Trophoblast cell (in vitro differentiated cells and primary cell): ENCODE data around the gene CHST2.

ENCODE experiments used
- DNase-seq, 2 donors: peaks; one replicate each; pipeline ENCODE4 v3.0.0-alpha.2; 2016
- H2AFZ ChIP-seq: 2 replicates; pipeline ENCODE4 v1.6.1; 2013; ENCODE audit warnings: low read length, moderate library complexity, mild to moderate bottlenecking; ENCODE audit not compliant: insufficient read depth, poor library complexity
- H2AK5ac ChIP-seq: 2 replicates; pipeline ENCODE4 v1.6.1; 2013; ENCODE audit warnings: mild to moderate bottlenecking, low read length
- H2BK120ac ChIP-seq: 2 replicates; pipeline ENCODE4 v1.6.1; 2013; ENCODE audit warnings: low read length, mild to moderate bottlenecking, moderate library complexity; ENCODE audit not compliant: insufficient read depth, poor library complexity
- H2BK12ac ChIP-seq: 2 replicates; pipeline ENCODE4 v1.6.1; 2013; ENCODE audit warnings: mild to moderate bottlenecking, low read length, moderate library complexity
- H2BK5ac ChIP-seq: 2 replicates; pipeline ENCODE4 v1.6.1; 2013; ENCODE audit warnings: low read length, low read depth, moderate library complexity, mild to moderate bottlenecking; ENCODE audit not compliant: poor library complexity
- H3K14ac ChIP-seq: 2 replicates; pipeline ENCODE4 v1.6.1; 2013; ENCODE audit warnings: mild to moderate bottlenecking, low read length
- H3K18ac ChIP-seq: 2 replicates; pipeline ENCODE4 v1.6.1; 2013; ENCODE audit warnings: mild to moderate bottlenecking, low read length
- H3K23ac ChIP-seq: 2 replicates; pipeline ENCODE4 v1.6.1; 2013; ENCODE audit warnings: low read length
- H3K27ac ChIP-seq: 2 replicates; pipeline ENCODE4 v1.5.1; 2013; ENCODE audit warnings: low read depth, mild to moderate bottlenecking, inconsistent platforms, low read length, moderate library complexity
- H3K27me3 ChIP-seq: 2 replicates; pipeline ENCODE4 v1.6.1; 2013; ENCODE audit warnings: inconsistent platforms, mild to moderate bottlenecking, low read length, moderate library complexity; ENCODE audit not compliant: insufficient read depth
- H3K36me3 ChIP-seq, 2 experiments: 1 replicate in 1 of 2; 2 replicates in 1 of 2; pipeline ENCODE4 v1.6.1; 2013; ENCODE audit warnings: low read length in 2 of 2, mild to moderate bottlenecking in 2 of 2, moderate library complexity in 1 of 2; ENCODE audit not compliant: insufficient read depth in 2 of 2, control insufficient read depth in 1 of 2
- H3K4ac ChIP-seq: 2 replicates; pipeline ENCODE4 v1.6.1; 2013; ENCODE audit warnings: low read depth, mild to moderate bottlenecking, low read length, moderate library complexity
- H3K4me1 ChIP-seq, 2 experiments: 1 replicate in 1 of 2; 2 replicates in 1 of 2; pipeline ENCODE4 v1.6.1; 2013; ENCODE audit warnings: low read length in 2 of 2, mild to moderate bottlenecking in 2 of 2, moderate library complexity in 1 of 2; ENCODE audit not compliant: insufficient read depth in 2 of 2, control insufficient read depth in 1 of 2
- H3K4me2 ChIP-seq: 2 replicates; pipeline ENCODE4 v1.6.1; 2013; ENCODE audit warnings: inconsistent platforms, mild to moderate bottlenecking, low read length, moderate library complexity
- H3K4me3 ChIP-seq: 2 replicates; pipeline ENCODE4 v1.5.1; 2013; ENCODE audit warnings: mild to moderate bottlenecking, low read depth, low read length, inconsistent platforms
- H3K79me1 ChIP-seq: one replicate; pipeline ENCODE4 v1.6.1; 2013; ENCODE audit warnings: low read length
- H3K79me2 ChIP-seq: 2 replicates; pipeline ENCODE4 v1.6.1; 2013; ENCODE audit warnings: low read length, mild to moderate bottlenecking; ENCODE audit not compliant: control insufficient read depth, insufficient read depth, poor library complexity
- H3K9ac ChIP-seq: 2 replicates; pipeline ENCODE4 v1.6.1; 2013; ENCODE audit warnings: mild to moderate bottlenecking, low read length
- H3K9me3 ChIP-seq: 2 replicates; pipeline ENCODE4 v1.6.1; 2013; ENCODE audit warnings: low read depth, mild to moderate bottlenecking, control low read depth, inconsistent platforms, low read length; ENCODE audit not compliant: insufficient read depth
- H4K12ac ChIP-seq: 2 replicates; pipeline ENCODE4 v1.6.1; 2013; ENCODE audit warnings: low read depth, mild to moderate bottlenecking, low read length, moderate library complexity
- H4K8ac ChIP-seq: 2 replicates; pipeline ENCODE4 v1.6.1; 2013; ENCODE audit warnings: low read depth, mild to moderate bottlenecking, low read length, moderate library complexity
- H4K91ac ChIP-seq: one replicate; pipeline ENCODE4 v1.6.1; 2013; ENCODE audit warnings: low read depth, mild to moderate bottlenecking, low read length, moderate library complexity
- WGBS: extraction: QIAGEN DNeasy Blood & Tissue Kit; methylation state at CpG from one replicate; pipeline ENCODE4 v1.1.7; 2013; ENCODE audit warnings: missing lambda C conversion rate; ENCODE audit not compliant: insufficient read length, insufficient coverage; ENCODE audit errors: extremely low coverage; 5-methylcytosine and 5-hydroxymethylcytosine counted together

The CHST2 gene

GRCh38 chr3:143088835-143089234, 30.7 kb upstream of the CHST2 start:
- Histone ChIP-seq H4K91ac (no peak overlapping the region), H3K9ac (no peak overlapping the region)

GRCh38 chr3:143089965-143090364, 29.6 kb upstream of the CHST2 start:
- Histone ChIP-seq H3K4me3 (no peak overlapping the region), H2AK5ac (no peak overlapping the region)

More at GRCh38 chr3:143088835-143089234, 30.7 kb upstream of the CHST2 start:
- peaks cover 7% of the 10 kb centered on the region for H3K9me3 ChIP-seq
- peaks cover 0 to 2% of the 10 kb centered on the region in 2 experiments for H3K4me1 ChIP-seq
- H3K18ac ChIP-seq = no peak overlapping the region
- no peak overlapping the region for H2AK5ac ChIP-seq
- H2BK12ac ChIP-seq = no peak overlapping the region
- H3K23ac ChIP-seq = no peak overlapping the region
- no peaks in the 10 kb centered on the region for H3K79me1 ChIP-seq
- no peak overlapping the region for H3K14ac ChIP-seq
- no peaks in the 10 kb centered on the region for H3K36me3 ChIP-seq
- no peak overlapping the region for H3K4ac ChIP-seq
- H3K79me2 ChIP-seq = no peaks in the 10 kb centered on the region
- H3K27me3 ChIP-seq = no peaks in the 10 kb centered on the region
- no peak overlapping the region for H2BK5ac ChIP-seq
- H4K8ac ChIP-seq = no peak overlapping the region
- no peak overlapping the region for H3K4me2 ChIP-seq
- no peak overlapping the region for H3K27ac ChIP-seq
- H3K4me3 ChIP-seq = no peak overlapping the region
- no peak overlapping the region for H2BK120ac ChIP-seq
- H4K12ac ChIP-seq = no peak overlapping the region
- no peak overlapping the region for H2AFZ ChIP-seq
- DNase-seq = no peak
- WGBS = no CpG with 5 or more reads among the region's 1 CpG

GRCh38 chr3:143090486-143090885, 29.1 kb upstream of the CHST2 start:
- no peak overlapping the region for H3K9ac ChIP-seq
- peaks cover 7% of the 10 kb centered on the region for H3K9me3 ChIP-seq
- no peak overlapping the region for H3K4me2 ChIP-seq
- no peak overlapping the region for H4K12ac ChIP-seq
- no peak overlapping the region for H3K4ac ChIP-seq
- no peak for DNase-seq
- no peak overlapping the region for H2AFZ ChIP-seq
- no peaks in the 10 kb centered on the region for H3K79me1 ChIP-seq
- H4K8ac ChIP-seq = no peak overlapping the region
- no peak overlapping the region for H3K23ac ChIP-seq
- H3K18ac ChIP-seq = no peak overlapping the region
- no peaks in the 10 kb centered on the region for H3K79me2 ChIP-seq
- H3K14ac ChIP-seq = no peak overlapping the region
- no peak overlapping the region for H3K4me3 ChIP-seq
- no peak overlapping the region for H2BK5ac ChIP-seq
- H2AK5ac ChIP-seq = no peak overlapping the region
- no peak overlapping the region for H3K27ac ChIP-seq
- H3K4me1 ChIP-seq = no peaks in the 10 kb centered on the region
- H2BK12ac ChIP-seq = no peak overlapping the region
- no peaks in the 10 kb centered on the region for H3K36me3 ChIP-seq
- H2BK120ac ChIP-seq = no peak overlapping the region
- H4K91ac ChIP-seq = no peak overlapping the region
- no peaks in the 10 kb centered on the region for H3K27me3 ChIP-seq
- no CpG with 5 or more reads among the region's 5 CpGs for WGBS

More at GRCh38 chr3:143089965-143090364, 29.6 kb upstream of the CHST2 start:
- no peak overlapping the region for H3K18ac ChIP-seq
- no peak overlapping the region for H4K12ac ChIP-seq
- H3K4me2 ChIP-seq = no peak overlapping the region
- no peaks in the 10 kb centered on the region for H3K27me3 ChIP-seq
- H3K79me2 ChIP-seq = no peaks in the 10 kb centered on the region
- H3K27ac ChIP-seq = no peak overlapping the region
- H3K9ac ChIP-seq = no peak overlapping the region
- no peak overlapping the region for H4K91ac ChIP-seq
- no peak overlapping the region for H2AFZ ChIP-seq
- H2BK5ac ChIP-seq = no peak overlapping the region
- WGBS = no CpG with 5 or more reads among the region's 4 CpGs
- no peaks in the 10 kb centered on the region for H3K36me3 ChIP-seq
- no peak overlapping the region for H4K8ac ChIP-seq
- no peak overlapping the region for H3K23ac ChIP-seq
- no peak overlapping the region for H2BK120ac ChIP-seq
- H3K14ac ChIP-seq = no peak overlapping the region
- no peak for DNase-seq
- H3K9me3 ChIP-seq = peaks cover 3% of the 10 kb centered on the region
- no peaks in the 10 kb centered on the region for H3K79me1 ChIP-seq
- H2BK12ac ChIP-seq = no peak overlapping the region
- no peak overlapping the region for H3K4ac ChIP-seq
- H3K4me1 ChIP-seq = peaks cover 0 to 1% of the 10 kb centered on the region in 2 experiments

GRCh38 chr3:143090976-143091837, 28.4 kb upstream of the CHST2 start:
- Histone ChIP-seq H3K23ac (no peak overlapping the region), H3K18ac (no peak overlapping the region), H3K79me2 (no peaks in the 10 kb centered on the region), H3K79me1 (no peaks in the 10 kb centered on the region), H4K91ac (no peak overlapping the region), H2AFZ (no peak overlapping the region), H3K36me3 (no peaks in the 10 kb centered on the region), H2BK5ac (no peak overlapping the region), H3K9ac (no peak overlapping the region), H3K27me3 (no peaks in the 10 kb centered on the region), H3K4ac (no peak overlapping the region), H2AK5ac (no peak overlapping the region), H3K9me3 (peaks cover 13% of the 10 kb centered on the region), H2BK120ac (no peak overlapping the region), H4K12ac (no peak overlapping the region), H3K4me1 (no peaks in the 10 kb centered on the region), H3K4me3 (no peak overlapping the region), H3K14ac (no peak overlapping the region), H3K27ac (no peak overlapping the region), H4K8ac (no peak overlapping the region), H3K4me2 (no peak overlapping the region), H2BK12ac (no peak overlapping the region)
- no CpG with 5 or more reads among the region's 9 CpGs for WGBS
- DNase-seq = no peak
